H9 (cell line): ENCODE data around the gene MIER2. TPM values are rescaled to one million over a fixed set of nuclear protein-coding genes. Genes with fewer than 3 reads are reported as not detected.

Experiments
- DNase-seq: peaks from one replicate; pipeline ENCODE4 v3.0.0-alpha.2; 2017
- H2AFZ ChIP-seq: one replicate; pipeline ENCODE4 v1.6.1; 2013; ENCODE audit warnings: mild to moderate bottlenecking, low read length, control low read depth, moderate library complexity
- H2AK5ac ChIP-seq: 2 replicates; pipeline ENCODE4 v1.6.1; 2013; ENCODE audit warnings: low read length, control low read depth, mixed read lengths; ENCODE audit not compliant: insufficient read length
- H2BK120ac ChIP-seq: one replicate; pipeline ENCODE4 v1.6.1; 2013; ENCODE audit warnings: low read depth, mild to moderate bottlenecking, low read length, control low read depth, inconsistent platforms; ENCODE audit not compliant: poor library complexity, severe bottlenecking
- H2BK12ac ChIP-seq: 2 replicates; pipeline ENCODE4 v1.6.1; 2013; ENCODE audit warnings: low read length, control low read depth, mixed read lengths, low read depth; ENCODE audit not compliant: insufficient read length
- H2BK15ac ChIP-seq: 2 replicates; pipeline ENCODE4 v1.6.1; 2013; ENCODE audit warnings: low read depth, low read length, control low read depth
- H2BK20ac ChIP-seq: one replicate; pipeline ENCODE4 v1.6.1; 2013; ENCODE audit warnings: low read depth, mild to moderate bottlenecking, low read length, control low read depth, inconsistent platforms; ENCODE audit not compliant: poor library complexity, severe bottlenecking
- H2BK5ac ChIP-seq: 2 replicates; pipeline ENCODE4 v1.6.1; 2013; ENCODE audit warnings: low read length, control low read depth, mixed read lengths; ENCODE audit not compliant: insufficient read length
- H3K14ac ChIP-seq: 2 replicates; pipeline ENCODE4 v1.6.1; 2013; ENCODE audit warnings: low read length, control low read depth; ENCODE audit not compliant: insufficient read depth
- H3K18ac ChIP-seq: 2 replicates; pipeline ENCODE4 v1.6.1; 2013; ENCODE audit warnings: low read depth, mild to moderate bottlenecking, mixed read lengths, low read length, control low read depth; ENCODE audit not compliant: insufficient read length
- H3K23ac ChIP-seq: 2 replicates; pipeline ENCODE4 v1.6.1; 2013; ENCODE audit warnings: low read length, control low read depth, mixed read lengths, low read depth; ENCODE audit not compliant: insufficient read length
- H3K23me2 ChIP-seq: 2 replicates; pipeline ENCODE4 v1.6.1; 2013; ENCODE audit warnings: low read depth, mild to moderate bottlenecking, mixed read lengths, low read length, control low read depth; ENCODE audit not compliant: insufficient read length, poor library complexity, severe bottlenecking
- H3K27ac ChIP-seq: 2 replicates; pipeline ENCODE4 v1.5.1; 2013; ENCODE audit warnings: low read length, control low read depth, mixed read lengths, low read depth; ENCODE audit not compliant: insufficient read length
- H3K27me3 ChIP-seq: 2 replicates; pipeline ENCODE4 v1.6.1; 2013; ENCODE audit warnings: low read length, control low read depth, inconsistent platforms; ENCODE audit not compliant: insufficient read depth
- H3K4ac ChIP-seq: 2 replicates; pipeline ENCODE4 v1.6.1; 2013; ENCODE audit warnings: low read depth, mild to moderate bottlenecking, control low read depth, inconsistent platforms, low read length, moderate library complexity
- H3K4me1 ChIP-seq: 2 replicates; pipeline ENCODE4 v1.6.1; 2013; ENCODE audit warnings: low read length, control low read depth, inconsistent platforms; ENCODE audit not compliant: insufficient read depth
- H3K4me2 ChIP-seq: 2 replicates; pipeline ENCODE4 v1.6.1; 2013; ENCODE audit warnings: low read length, control low read depth, mixed read lengths; ENCODE audit not compliant: insufficient read length, insufficient read depth
- H3K56ac ChIP-seq: 2 replicates; pipeline ENCODE4 v1.6.1; 2013; ENCODE audit warnings: low read depth, mild to moderate bottlenecking, mixed read lengths, low read length, control low read depth; ENCODE audit not compliant: insufficient read length
- H3K79me1 ChIP-seq: 2 replicates; pipeline ENCODE4 v1.6.1; 2013; ENCODE audit warnings: low read depth, mild to moderate bottlenecking, moderate library complexity, low read length, control low read depth, inconsistent platforms; ENCODE audit not compliant: insufficient read depth, poor library complexity, severe bottlenecking
- H3K79me2 ChIP-seq: 2 replicates; pipeline ENCODE4 v1.6.1; 2013; ENCODE audit warnings: low read length, control low read depth, inconsistent platforms; ENCODE audit not compliant: insufficient read depth
- H3K9ac ChIP-seq: 2 replicates; pipeline ENCODE4 v1.6.1; 2013; ENCODE audit warnings: low read length, control low read depth, mixed read lengths; ENCODE audit not compliant: insufficient read length; ENCODE audit errors: extremely low read depth
- H3K9me3 ChIP-seq: one replicate; pipeline ENCODE4 v1.6.1; 2013; ENCODE audit warnings: low read depth, low read length, inconsistent platforms; ENCODE audit not compliant: control insufficient read depth
- H3T11ph ChIP-seq: one replicate; pipeline ENCODE4 v1.6.1; 2013; ENCODE audit warnings: mild to moderate bottlenecking, low read length, control low read depth, inconsistent platforms
- H4K20me1 ChIP-seq: one replicate; pipeline ENCODE4 v1.6.1; 2013; ENCODE audit not compliant: control insufficient read depth, insufficient read length, insufficient read depth
- H4K5ac ChIP-seq: 2 replicates; pipeline ENCODE4 v1.6.1; 2013; ENCODE audit warnings: low read depth, mild to moderate bottlenecking, mixed read lengths, low read length, control low read depth; ENCODE audit not compliant: insufficient read length
- H4K8ac ChIP-seq: replicated peaks from 2 replicates; pipeline ENCODE4 v1.6.1; 2013; ENCODE audit warnings: low read length, control low read depth, mixed read lengths, low read depth; ENCODE audit not compliant: insufficient read length
- H4K91ac ChIP-seq: 2 replicates; pipeline ENCODE4 v1.6.1; 2013; ENCODE audit warnings: low read depth, mild to moderate bottlenecking, moderate library complexity, mixed read lengths, low read length, control low read depth; ENCODE audit not compliant: insufficient read length
- H3K27ac Mint-ChIP-seq, 3 experiments: 2 replicates in 2 of 3; 3 replicates in 1 of 3; pipeline ENCODE4 v1.8.0; 2020 to 2021; ENCODE audit warnings: mixed read lengths in 3 of 3, mild to moderate bottlenecking in 1 of 3, moderate library complexity in 1 of 3
- H3K27me3 Mint-ChIP-seq: 2 replicates; pipeline ENCODE4 v1.8.0; 2021; ENCODE audit warnings: low read depth, mild to moderate bottlenecking, moderate library complexity, mixed read lengths
- H3K36me3 Mint-ChIP-seq, 3 experiments: 2 replicates in 2 of 3; 3 replicates in 1 of 3; pipeline ENCODE4 v1.8.0; 2020 to 2021; ENCODE audit warnings: low read depth in 3 of 3, mixed read lengths in 3 of 3; ENCODE audit not compliant: insufficient read depth in 1 of 3
- H3K4me1 Mint-ChIP-seq, 2 experiments: 2 replicates each; pipeline ENCODE4 v1.8.0; 2020; ENCODE audit warnings: mixed read lengths in 2 of 2
- H3K4me3 Mint-ChIP-seq, 2 experiments: 2 replicates in 1 of 2; 3 replicates in 1 of 2; pipeline ENCODE4 v1.8.0; 2020 to 2021; ENCODE audit warnings: mild to moderate bottlenecking in 2 of 2, mixed read lengths in 2 of 2, moderate library complexity in 1 of 2
- H3K9me3 Mint-ChIP-seq, 2 experiments: 2 replicates in 1 of 2; 3 replicates in 1 of 2; pipeline ENCODE4 v1.8.0; 2020; ENCODE audit warnings: mild to moderate bottlenecking in 2 of 2, mixed read lengths in 2 of 2, moderate library complexity in 1 of 2
- CTCF ChIP-seq: fragments of 200-600 bp; sonication (generic); conservative IDR thresholded peaks from 3 replicates; pipeline ENCODE4 v1.8.0; 2021; ENCODE audit warnings: antibody characterized with exemption, mild to moderate bottlenecking
- WGBS: extraction: QIAGEN DNeasy Blood & Tissue Kit; methylation state at CpG from one replicate; pipeline ENCODE4 v1.1.7; 2013; ENCODE audit warnings: missing lambda C conversion rate, low lambda C conversion rate, mixed read lengths; ENCODE audit not compliant: insufficient read length; ENCODE audit errors: extremely low coverage; 5-methylcytosine and 5-hydroxymethylcytosine counted together
- total RNA-seq: library from RNA; stranded (reverse); gene quantifications from 2 replicates; pipeline ENCODE4 v1.2.1, GENCODE V29; 2021

Gene MIER2
- total RNA-seq, 1 experiment from 2014 or later = 60.5 TPM

- Histone ChIP-seq H2BK12ac (no peak overlapping the region), H3K23ac (no peak overlapping the region), H3K4me1 (no peaks in the 10 kb centered on the region; the same call in 1 of the 2 replicates), H3K9me3 (no peaks in the 10 kb centered on the region), H4K5ac (no peak overlapping the region), H3K27me3 (no peaks in the 10 kb centered on the region), H2BK120ac (no peak overlapping the region), H2AK5ac (no peak overlapping the region), H2BK20ac (no peak overlapping the region), H3K14ac (no peak overlapping the region), H2BK5ac (no peak overlapping the region), H3K4me2 (no peak overlapping the region), H3K23me2 (no peaks in the 10 kb centered on the region), H3K9ac (no peak overlapping the region), H3K56ac (no peak overlapping the region), H4K8ac (no peak overlapping the region), H3K79me2 (no peaks in the 10 kb centered on the region), H3T11ph (no peak overlapping the region), H4K20me1 (no peaks in the 10 kb centered on the region), H4K91ac (no peak overlapping the region), H3K27ac (no peak overlapping the region), H3K18ac (no peak overlapping the region), H3K79me1 (no peaks in the 10 kb centered on the region), H3K4ac (no peak overlapping the region), H2BK15ac (no peak overlapping the region), H2AFZ (no peak overlapping the region)
- peaks cover 0 to 2% of the 10 kb centered on the region in 2 experiments; a peak in 2 of 5 replicates for H3K9me3 Mint-ChIP-seq
- DNase-seq = no peak
- H3K27me3 Mint-ChIP-seq = no peaks in the 10 kb centered on the region
- peaks cover 24 to 80% (median 50%) of the 10 kb centered on the region in 3 experiments for H3K36me3 Mint-ChIP-seq
- no peak for TF ChIP-seq CTCF
- H3K4me1 Mint-ChIP-seq = peaks cover 9 to 23% of the 10 kb centered on the region in 2 experiments
- no peak overlapping the region for H3K4me3 Mint-ChIP-seq
- WGBS = no CpG with 5 or more reads among the region's 13 CpGs
- no peak overlapping the region for H3K27ac Mint-ChIP-seq
These were observed 62.1 kb downstream of the MIER2 start for GRCh38 chr19:282501-282900.
